AG08395 (cell line): Measurements from ENCODE around the gene LLGL2.
"Not testable (repeated sequence)": the region's sequence is repeated elsewhere in the genome, so short reads cannot be mapped to it uniquely, and the experiment has no call there.

Experiments
- DNase-seq: peaks from one replicate; pipeline ENCODE4 v3.0.0; 2012; ENCODE audit warnings: mixed read lengths, low spot score

LLGL2 gene

GRCh38 chr17:75592348-75593020, 67.0 kb downstream of the LLGL2 start:
- no peak for DNase-seq

DNA sequence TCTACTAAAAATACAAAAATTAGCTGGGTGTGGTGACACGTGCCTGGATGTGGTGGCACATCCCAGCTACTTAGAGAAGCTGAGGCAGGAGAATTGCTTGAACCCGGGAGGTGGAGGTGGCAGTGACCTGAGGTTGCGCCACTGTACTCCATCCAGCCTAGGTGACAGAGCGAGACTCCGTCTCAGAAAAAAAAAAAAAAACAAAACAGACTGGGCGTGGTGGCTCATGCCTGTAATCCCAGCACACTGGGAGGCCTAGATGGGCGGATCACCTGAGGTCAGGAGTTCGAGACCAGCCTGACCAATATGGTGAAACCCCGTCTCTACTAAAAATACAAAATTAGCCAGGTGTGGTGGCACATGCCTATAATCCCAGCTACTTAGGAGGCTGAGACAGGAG, 67.9 kb downstream of the LLGL2 start:
- not testable (repeated sequence) for DNase-seq

GRCh38 chr17:75594499-75595283, 69.2 kb downstream of the LLGL2 start:
- DNase-seq = no peak

DNA sequence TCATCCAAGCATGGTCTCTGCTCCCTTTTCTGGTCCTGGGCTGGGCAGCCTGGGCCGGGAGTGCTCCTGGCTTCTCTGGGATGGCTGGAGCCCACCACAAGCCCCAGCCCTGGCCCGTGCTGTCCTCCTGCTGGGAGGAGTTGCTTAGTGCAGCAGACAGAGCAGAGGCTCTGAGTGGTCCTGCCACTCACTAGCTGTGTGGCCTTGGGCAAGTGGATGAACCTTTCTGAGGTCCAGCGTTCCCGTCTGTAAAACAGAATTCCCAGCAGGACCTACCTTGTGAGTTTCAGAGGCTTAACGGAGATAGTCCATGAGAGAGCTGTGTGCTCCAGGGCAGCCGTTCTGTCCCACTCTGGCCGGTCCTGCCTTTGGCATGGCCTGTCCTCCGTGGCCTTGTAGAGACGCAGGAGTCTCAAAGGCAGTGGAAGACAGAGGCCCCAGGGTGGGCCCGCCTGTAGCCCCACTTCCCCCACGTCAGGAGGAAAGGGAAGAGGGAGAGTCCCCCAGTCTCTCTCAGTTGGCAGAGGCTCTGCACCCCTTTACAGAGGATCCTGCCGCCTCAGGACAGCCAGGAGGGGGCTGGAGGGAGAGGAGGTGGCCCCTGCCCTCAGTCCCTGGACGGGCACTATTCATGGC, 69.9 kb downstream of the LLGL2 start:
- DNase-seq = no peak

DNA sequence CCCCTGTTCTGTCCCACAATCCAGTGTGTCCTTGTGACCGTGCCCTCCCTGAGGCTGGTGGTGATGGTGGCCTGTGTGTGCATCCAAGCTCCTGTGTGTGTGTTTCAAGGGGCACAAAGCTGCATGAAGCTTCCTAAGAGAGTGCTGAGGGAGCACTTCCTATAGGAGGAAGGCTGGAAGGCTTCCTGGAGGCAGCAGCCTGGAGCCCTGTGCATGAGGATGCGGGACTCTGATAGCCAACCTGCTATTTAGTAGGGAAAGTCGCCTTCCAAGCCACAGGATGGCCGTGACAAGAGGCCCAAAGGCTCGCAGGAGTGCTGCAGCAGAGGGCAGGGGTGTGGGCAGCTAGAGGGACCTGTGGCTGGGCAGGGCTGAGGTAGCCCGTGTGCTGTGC, 70.4 kb downstream of the LLGL2 start:
- DNase-seq = no peak

DNA sequence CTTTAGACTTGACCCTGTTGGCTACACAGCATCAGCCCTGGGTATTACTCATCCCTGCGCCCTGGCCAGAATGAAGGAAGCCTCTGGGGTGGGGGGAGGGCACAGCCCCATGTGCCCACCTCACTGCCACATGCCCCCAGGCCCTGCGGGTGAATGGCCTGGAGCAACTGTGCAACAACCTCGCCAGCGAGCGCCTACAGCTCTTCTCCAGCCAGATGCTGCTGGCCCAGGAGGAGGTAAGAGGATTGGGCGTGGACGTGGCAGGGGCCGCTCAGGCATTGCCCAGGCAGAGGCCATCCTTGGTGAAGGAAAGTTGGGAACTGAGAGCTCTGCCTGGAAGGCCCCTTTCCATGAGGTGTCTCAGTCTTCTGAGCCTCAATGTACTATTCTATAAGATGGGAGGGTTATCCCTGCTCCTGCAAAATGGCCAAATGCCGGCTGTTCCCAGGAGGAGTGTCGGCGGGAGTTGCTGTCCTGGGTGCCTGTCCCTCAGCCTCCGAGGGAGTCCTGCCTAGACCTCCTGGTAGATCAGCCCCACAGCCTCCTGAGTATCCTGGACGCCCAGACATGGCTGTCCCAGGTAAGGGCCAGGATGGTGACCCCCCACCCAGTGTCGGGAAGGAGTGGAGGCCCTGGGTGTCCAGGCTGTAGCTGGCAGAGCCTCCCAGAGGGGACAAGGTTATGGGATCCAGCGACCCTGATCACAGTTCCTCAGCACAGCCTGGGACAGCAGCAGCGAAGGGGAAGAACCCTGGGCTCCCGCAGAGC, 71.0 kb downstream of the LLGL2 start:
- DNase-seq = no peak

- peak; percentile 56 for DNase-seq
These were observed 75.8 kb downstream of the LLGL2 start for GRCh38 chr17:75601057-75601987.

DNA sequence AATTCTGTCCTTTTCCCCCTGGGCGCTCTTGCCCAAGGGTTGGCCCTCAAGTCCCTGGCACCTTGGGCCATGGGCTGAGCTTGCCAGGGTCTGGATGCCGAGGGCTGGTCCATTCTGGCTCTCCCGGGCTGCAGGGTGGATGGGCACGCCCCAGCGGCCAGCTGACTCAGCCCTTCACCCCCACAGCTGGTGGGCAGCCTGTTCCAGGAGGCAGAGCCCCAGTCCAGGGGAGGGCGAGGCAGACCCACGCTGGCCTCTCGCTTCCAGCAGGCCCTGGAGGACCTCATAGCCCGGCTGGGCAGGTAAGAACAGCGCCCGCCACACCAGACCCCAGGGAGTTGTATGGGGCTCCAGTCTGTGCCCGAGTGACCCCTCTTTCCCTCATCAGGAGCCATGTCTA, 77.1 kb downstream of the LLGL2 start:
- DNase-seq = no peak

GRCh38 chr17:75603123-75603522, 77.6 kb downstream of the LLGL2 start:
- no peak for DNase-seq

DNA sequence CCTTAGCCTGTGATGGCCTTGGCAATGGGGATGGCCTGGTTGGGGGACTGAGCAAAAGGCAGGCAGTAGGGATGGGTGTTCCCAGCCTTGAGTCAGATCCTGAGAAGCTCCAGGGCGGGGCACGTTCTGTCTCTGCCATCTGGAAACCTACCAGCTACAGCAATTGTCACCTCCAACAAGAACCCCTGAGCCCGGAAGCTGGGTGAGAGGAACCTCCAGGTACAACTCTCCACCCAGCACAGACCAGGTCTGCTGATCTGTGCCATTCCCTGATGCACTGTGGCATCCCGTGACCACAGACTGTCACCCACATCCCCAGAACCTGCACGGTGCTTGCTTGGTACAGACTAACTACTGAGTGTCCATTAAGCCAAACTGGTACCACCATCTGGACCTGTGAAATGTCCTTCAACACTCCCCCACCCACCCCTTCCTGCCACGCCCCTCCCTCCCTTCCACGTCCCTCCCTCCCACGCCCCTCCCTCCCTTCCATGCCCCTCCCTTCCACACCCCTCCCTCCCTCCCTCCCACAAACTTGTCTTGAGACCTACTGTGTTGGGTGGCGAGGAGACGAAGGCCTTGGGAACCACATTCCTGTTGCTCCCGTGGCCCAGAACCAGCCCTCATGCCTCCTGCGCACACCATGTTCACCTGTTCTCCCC, 78.7 kb downstream of the LLGL2 start:
- peak; percentile 43 for DNase-seq

DNA sequence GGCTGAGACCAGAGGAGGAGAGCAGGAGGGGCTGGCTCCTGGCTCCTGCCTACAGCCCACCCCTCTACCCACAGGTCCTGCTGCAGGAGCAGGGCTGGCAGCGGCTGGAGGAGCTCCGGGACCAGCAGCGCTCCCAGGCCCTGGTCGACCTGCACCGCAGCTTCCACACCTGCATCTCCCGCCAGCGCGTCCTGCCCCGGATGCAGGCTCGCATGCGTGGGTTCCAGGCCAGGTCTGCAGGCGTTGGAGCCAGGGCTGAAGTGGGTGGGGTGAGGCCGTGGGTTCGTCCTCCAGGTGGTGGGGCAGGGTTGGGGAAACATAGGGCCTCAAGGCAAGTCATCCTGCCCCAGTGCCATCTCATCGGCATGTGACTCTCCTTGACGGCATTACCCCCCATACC, 80.3 kb downstream of the LLGL2 start:
- DNase-seq = no peak

DNA sequence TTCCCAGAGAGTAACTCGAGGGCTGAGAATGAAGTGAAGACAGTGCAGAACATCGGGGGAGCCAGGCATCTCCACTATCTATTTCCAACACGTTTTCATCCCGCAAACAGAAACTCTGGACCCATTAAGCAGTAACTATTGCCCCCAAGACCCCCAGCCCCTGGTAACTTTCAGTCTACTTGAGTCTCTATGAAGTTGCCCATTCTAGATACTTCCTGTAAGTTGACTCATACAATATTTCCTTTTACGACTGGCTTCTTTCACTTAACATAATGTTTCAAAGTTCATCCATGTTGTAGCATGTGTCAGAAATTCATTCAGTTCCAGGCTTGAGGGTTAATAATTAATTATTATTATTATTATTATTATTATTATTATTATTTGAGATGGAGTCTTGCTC, 81.6 kb downstream of the LLGL2 start:
- no peak for DNase-seq

GRCh38 chr17:75610103-75610984, 84.8 kb downstream of the LLGL2 start:
- no peak for DNase-seq

DNA sequence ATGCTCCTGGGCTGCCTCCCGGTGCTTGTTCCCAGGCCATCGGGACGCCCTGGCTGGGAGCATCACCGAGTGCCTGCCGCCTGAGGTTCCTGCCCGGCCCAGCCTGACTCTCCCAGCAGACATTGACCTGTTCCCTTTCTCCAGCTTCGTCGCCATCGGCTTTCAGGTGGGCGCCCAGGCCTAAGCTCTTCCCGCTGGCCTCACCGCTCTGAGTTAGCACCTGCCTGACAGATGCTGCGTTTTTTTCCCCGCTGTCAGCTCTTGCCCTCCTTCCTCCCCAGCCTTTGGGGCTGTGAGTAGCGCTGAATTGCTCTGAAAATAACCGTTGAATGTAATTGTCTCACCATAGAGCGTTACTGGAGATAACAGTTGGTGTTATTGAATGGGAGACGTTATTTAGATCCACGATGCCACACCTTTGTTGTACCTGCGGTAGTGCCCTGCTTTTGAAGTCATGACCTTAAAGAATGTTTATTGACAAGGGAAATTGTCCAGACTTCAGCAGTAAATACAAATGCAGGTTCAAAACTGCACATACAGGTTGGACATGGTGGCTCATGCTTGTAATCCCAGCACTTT, 86.4 kb downstream of the LLGL2 start:
- DNase-seq = no peak

GRCh38 chr17:75612906-75613626, 87.6 kb downstream of the LLGL2 start:
- no peak for DNase-seq

DNA sequence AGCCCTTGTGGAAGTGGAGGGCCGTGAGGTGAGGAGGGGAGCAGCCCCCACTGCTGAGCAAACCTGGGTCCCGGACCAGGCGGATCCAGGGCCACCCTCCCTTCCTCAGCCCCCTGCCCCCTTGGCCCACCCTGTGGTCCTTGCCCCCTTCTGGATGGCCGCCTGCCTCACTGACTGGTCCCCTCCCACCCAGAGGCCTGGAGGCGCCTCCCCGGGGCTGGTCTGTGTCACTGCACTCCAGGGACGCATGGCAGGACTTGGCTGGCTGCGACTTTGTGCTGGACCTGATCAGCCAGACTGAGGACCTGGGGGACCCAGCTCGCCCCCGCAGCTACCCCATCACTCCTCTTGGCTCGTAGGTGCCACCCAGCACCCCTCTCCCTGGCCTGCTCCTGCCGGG, 88.5 kb downstream of the LLGL2 start:
- no peak for DNase-seq

DNA sequence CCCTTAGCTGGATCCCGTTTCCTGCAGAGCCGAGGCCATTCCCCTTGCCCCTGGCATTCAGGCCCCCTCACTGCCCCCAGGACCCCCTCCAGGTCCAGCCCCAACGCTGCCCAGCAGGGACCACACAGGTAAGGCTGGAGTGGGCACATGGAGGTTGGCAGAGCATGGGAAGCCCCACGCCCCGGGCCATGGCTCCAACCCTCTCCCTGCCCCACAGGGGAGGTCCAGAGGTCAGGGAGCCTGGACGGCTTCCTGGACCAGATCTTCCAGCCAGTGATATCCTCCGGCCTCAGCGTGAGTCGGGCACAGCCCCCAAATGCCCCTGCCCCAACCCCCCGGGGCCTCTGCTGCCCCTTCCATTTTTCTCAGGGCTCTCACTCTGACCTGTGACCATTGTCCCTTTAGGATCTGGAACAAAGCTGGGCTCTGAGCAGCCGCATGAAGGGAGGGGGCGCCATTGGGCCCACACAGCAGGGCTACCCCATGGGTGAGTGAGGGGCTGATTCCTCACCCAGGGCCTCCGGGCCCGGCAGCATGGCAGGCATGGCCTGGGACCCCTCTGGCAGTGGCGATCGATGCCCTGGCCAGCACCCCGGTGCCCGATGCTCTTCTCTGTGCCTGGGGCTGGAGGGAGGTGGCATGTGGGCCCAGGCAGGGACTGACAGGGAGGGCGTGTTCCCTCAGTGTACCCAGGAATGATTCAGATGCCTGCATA, 89.2 kb downstream of the LLGL2 start:
- DNase-seq = no peak

DNA sequence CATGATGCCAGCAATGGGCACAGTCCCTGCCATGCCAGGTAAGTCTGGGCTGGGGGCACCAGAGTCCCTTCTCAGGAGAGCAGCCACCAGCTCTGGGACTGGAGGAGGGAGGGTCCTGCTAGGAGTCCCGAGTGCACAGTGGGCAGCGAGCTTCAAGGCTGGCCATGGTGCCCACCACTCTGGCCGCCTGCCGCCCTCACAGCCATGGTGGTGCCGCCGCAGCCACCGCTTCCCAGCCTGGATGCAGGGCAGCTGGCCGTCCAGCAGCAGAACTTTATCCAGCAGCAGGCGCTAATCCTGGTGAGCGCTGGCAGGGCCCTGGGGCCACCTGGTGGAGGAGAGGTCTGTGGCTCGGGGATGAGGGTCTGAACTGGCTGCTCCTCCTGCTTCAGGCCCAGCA, 89.8 kb downstream of the LLGL2 start:
- no peak for DNase-seq
